ENCODE data around the gene TMEM106A.
"Not testable (repeated sequence)": the region's sequence is repeated elsewhere in the genome, so short reads cannot be mapped to it uniquely, and the experiment has no call there.

The TMEM106A gene

DNA sequence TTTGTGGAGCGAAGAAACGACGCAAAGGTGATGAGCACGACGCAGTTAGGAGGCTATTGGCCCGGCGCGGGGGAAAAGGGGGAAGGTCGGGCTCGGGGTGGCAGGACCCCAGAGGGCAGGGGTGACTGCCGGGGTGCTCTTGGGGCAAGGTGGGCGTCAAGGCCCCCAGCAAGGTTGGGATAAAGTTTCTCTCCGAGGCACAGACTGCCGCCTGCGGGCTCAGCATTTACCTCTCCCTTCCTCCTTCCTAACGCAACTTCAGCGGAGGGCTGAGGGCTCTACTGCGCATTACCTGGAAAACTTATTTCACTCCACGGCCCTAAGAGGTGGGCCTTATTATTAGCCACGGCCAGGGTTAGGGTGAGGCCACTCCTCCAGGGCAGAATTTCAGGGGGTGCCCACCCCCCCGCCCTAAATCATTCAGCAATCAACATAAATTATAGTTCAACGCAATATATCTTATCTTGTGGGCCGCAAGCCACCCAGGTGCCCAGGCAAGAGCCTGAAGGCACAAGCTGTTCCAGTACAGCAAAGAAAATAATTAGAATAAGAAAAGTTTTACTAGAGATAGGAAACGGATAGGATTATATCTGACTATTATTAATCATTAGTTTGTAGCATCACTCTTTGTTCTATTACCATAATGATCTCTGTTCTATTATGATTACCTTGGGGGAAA is 20.5 kb downstream of the TMEM106A start:
- H3K4me1 ChIP-seq (ENCODE audit: control insufficient read depth, insufficient read depth, low read length, poor library complexity, severe bottlenecking); H3K9me3 ChIP-seq (ENCODE audit: control insufficient read depth, low read length); H3K36me3 ChIP-seq (ENCODE audit: control insufficient read depth, insufficient read depth, low read length); H3K4me3 ChIP-seq (ENCODE audit: extremely low read depth, insufficient read depth, low read length, poor library complexity, severe bottlenecking); H3K27ac ChIP-seq (ENCODE audit: low read depth, low read length, severe bottlenecking): not testable (repeated sequence)
- 94 to 95% methylated on average over 9 to 11 of the region's 24 CpGs for WGBS, 2 experiments (ENCODE audit: insufficient coverage in 2 of 2)

DNA sequence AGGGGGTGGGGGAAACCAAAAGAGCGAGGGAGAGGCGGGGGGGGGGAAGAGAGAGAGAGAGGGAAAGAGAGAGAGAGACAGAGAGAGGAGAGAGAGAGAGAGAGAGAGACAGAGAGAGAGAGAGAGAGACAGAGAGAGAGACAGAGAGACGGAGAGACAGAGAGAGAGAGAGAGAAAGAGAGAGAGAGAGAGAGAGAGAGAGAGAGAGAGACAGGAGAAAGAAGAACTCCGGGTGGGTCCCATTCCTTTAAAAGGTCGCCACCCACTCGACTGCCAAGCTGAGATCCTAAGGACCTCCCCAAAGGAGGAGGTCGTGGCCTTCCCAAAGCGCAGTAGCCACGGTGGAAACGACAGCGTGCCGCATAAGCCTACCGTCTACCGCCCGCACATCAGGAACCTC is 21.6 kb downstream of the TMEM106A start:
- H3K4me3 ChIP-seq (ENCODE audit: extremely low read depth, insufficient read depth, low read length, poor library complexity, severe bottlenecking); H3K36me3 ChIP-seq (ENCODE audit: control insufficient read depth, insufficient read depth, low read length); H3K4me1 ChIP-seq (ENCODE audit: control insufficient read depth, insufficient read depth, low read length, poor library complexity, severe bottlenecking); H3K9me3 ChIP-seq (ENCODE audit: control insufficient read depth, low read length); H3K27ac ChIP-seq (ENCODE audit: low read depth, low read length, severe bottlenecking): not testable (repeated sequence)
- no CpG with 5 or more reads among the region's 15 CpGs for WGBS, 2 experiments (ENCODE audit: insufficient coverage in 2 of 2)

GRCh38 chr17:43233877-43234276 is 22.2 kb downstream of the TMEM106A start, which contains the start of gene RNU2-1:
Gene RNU2-1, minus strand, starts transcription at chr17:43233977.
- not testable (repeated sequence) for H3K36me3 ChIP-seq (ENCODE audit: control insufficient read depth, insufficient read depth, low read length); H3K4me1 ChIP-seq (ENCODE audit: control insufficient read depth, insufficient read depth, low read length, poor library complexity, severe bottlenecking); H3K9me3 ChIP-seq (ENCODE audit: control insufficient read depth, low read length); H3K4me3 ChIP-seq (ENCODE audit: extremely low read depth, insufficient read depth, low read length, poor library complexity, severe bottlenecking); H3K27ac ChIP-seq (ENCODE audit: low read depth, low read length, severe bottlenecking)
- no CpG with 5 or more reads among the region's 31 CpGs for WGBS, 2 experiments (ENCODE audit: insufficient coverage in 2 of 2)

DNA sequence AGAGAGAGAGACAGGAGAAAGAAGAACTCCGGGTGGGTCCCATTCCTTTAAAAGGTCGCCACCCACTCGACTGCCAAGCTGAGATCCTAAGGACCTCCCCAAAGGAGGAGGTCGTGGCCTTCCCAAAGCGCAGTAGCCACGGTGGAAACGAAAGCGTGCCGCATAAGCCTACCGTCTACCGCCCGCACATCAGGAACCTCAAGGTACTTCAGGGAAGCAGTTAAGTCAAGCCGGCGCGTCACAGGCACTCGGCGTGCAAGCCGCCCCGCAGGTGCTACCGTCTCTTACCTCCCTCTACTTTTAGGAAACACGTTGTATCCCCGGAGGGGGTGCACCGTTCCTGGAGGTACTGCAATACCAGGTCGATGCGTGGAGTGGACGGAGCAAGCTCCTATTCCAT is 27.9 kb downstream of the TMEM106A start:
- H3K4me3 ChIP-seq (ENCODE audit: extremely low read depth, insufficient read depth, low read length, poor library complexity, severe bottlenecking); H3K4me1 ChIP-seq (ENCODE audit: control insufficient read depth, insufficient read depth, low read length, poor library complexity, severe bottlenecking); H3K36me3 ChIP-seq (ENCODE audit: control insufficient read depth, insufficient read depth, low read length); H3K9me3 ChIP-seq (ENCODE audit: control insufficient read depth, low read length); H3K27ac ChIP-seq (ENCODE audit: low read depth, low read length, severe bottlenecking): not testable (repeated sequence)
- WGBS, 2 experiments (ENCODE audit: insufficient coverage in 2 of 2) = no CpG with 5 or more reads among the region's 26 CpGs

GRCh38 chr17:43240596-43241352 is 29.1 kb downstream of the TMEM106A start:
- H3K4me3 ChIP-seq (ENCODE audit: extremely low read depth, insufficient read depth, low read length, poor library complexity, severe bottlenecking); H3K4me1 ChIP-seq (ENCODE audit: control insufficient read depth, insufficient read depth, low read length, poor library complexity, severe bottlenecking); H3K36me3 ChIP-seq (ENCODE audit: control insufficient read depth, insufficient read depth, low read length); H3K9me3 ChIP-seq (ENCODE audit: control insufficient read depth, low read length); H3K27ac ChIP-seq (ENCODE audit: low read depth, low read length, severe bottlenecking): not testable (repeated sequence)
- no CpG with 5 or more reads among the region's 34 CpGs for WGBS, 2 experiments (ENCODE audit: insufficient coverage in 2 of 2)

GRCh38 chr17:43246456-43246855 is 34.8 kb downstream of the TMEM106A start:
- H3K27ac ChIP-seq (ENCODE audit: low read depth, low read length, severe bottlenecking); H3K9me3 ChIP-seq (ENCODE audit: control insufficient read depth, low read length); H3K4me3 ChIP-seq (ENCODE audit: extremely low read depth, insufficient read depth, low read length, poor library complexity, severe bottlenecking); H3K36me3 ChIP-seq (ENCODE audit: control insufficient read depth, insufficient read depth, low read length); H3K4me1 ChIP-seq (ENCODE audit: control insufficient read depth, insufficient read depth, low read length, poor library complexity, severe bottlenecking): not testable (repeated sequence)
- 79% methylated on average over 4 of the region's 23 CpGs; no CpG with 5 or more reads in 1 of the 2 experiments for WGBS, 2 experiments (ENCODE audit: insufficient coverage in 2 of 2)
